HG03457 (cell line): ENCODE results near the gene ANO2.
"Not testable (repeated sequence)": the region's sequence is repeated elsewhere in the genome, so short reads cannot be mapped to it uniquely, and the experiment has no call there.

Experiments used
- ATAC-seq: cut with Tn5 transposase; IDR thresholded peaks from one replicate; pipeline ENCODE4 v1.9.1; 2021; ENCODE audit warnings: moderate number of reproducible peaks; ENCODE audit not compliant: unreplicated experiment

The ANO2 gene

GRCh38 chr12:5689773-5690172, 255.3 kb downstream of the ANO2 start:
- ATAC-seq, result no peak

DNA sequence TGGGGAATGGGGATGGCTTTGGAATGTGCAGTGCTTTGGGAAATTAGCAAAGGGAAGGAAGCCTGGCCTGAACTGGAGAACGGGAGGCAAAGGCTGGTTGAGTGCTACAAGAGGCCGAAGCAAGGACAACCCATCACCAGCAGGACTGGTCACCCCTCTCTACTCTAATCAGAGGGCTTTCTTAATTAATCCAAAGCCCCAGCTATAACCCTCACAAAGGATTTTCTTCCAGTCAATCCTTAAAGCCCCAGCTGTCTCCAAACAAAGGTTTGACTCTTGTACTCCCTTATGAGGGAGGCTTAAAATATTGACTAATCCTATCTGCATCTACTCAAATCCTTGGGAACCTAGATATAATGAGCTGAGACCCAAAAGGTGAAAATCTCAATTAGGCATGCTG, 256.8 kb downstream of the ANO2 start:
- ATAC-seq, result no peak

- no peak for ATAC-seq
Measured at GRCh38 chr12:5685935-5686334, 259.1 kb downstream of the ANO2 start.

- no peak for ATAC-seq
Measured at GRCh38 chr12:5684989-5685388, 260.1 kb downstream of the ANO2 start.

- no peak for ATAC-seq
Measured at GRCh38 chr12:5682581-5682980, 262.5 kb downstream of the ANO2 start.

- no peak for ATAC-seq
Measured at GRCh38 chr12:5678176-5678575, 266.9 kb downstream of the ANO2 start.

GRCh38 chr12:5669624-5670023, 275.4 kb downstream of the ANO2 start:
- ATAC-seq, result not testable (repeated sequence)

GRCh38 chr12:5665615-5666014, 279.4 kb downstream of the ANO2 start:
- ATAC-seq, result no peak

DNA sequence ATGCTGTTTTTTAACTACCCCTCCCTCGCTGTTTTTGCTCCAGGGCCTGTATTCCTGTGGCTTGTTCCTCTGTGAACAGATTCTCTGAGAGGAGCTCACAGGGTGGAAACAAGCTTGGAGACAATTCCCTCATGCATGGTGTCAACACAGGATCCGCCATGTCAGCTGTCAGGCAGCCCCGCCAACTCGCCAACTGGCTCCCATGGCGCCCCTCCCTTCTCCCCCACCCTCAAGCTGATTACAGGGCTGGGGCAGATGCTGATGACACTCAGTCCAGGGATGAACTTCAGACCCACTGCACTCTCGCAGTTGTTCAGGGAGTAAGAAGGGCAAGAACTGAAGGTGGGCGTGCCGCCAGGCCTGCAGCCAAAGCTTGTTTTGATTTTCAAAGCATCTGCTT, 283.2 kb downstream of the ANO2 start:
- ATAC-seq, result no peak

DNA sequence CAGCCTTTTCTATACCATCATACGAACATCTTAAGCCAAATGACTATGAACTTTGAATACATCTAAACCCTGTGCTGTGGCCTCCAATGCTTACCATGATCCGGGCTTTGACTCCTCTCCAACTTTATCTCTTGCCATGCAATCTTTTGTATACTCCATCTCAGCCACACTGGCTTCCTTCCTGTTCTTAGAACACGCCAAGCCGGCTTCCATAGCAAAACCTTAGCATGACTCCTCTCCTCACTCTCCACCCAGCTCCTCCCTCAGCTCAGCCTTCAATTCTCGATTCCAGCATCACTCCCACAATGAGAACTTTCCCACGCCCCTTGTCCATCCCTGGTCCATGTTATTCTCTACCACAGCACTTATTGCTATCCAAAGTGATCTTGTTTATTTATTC, 284.8 kb downstream of the ANO2 start:
- no peak for ATAC-seq

DNA sequence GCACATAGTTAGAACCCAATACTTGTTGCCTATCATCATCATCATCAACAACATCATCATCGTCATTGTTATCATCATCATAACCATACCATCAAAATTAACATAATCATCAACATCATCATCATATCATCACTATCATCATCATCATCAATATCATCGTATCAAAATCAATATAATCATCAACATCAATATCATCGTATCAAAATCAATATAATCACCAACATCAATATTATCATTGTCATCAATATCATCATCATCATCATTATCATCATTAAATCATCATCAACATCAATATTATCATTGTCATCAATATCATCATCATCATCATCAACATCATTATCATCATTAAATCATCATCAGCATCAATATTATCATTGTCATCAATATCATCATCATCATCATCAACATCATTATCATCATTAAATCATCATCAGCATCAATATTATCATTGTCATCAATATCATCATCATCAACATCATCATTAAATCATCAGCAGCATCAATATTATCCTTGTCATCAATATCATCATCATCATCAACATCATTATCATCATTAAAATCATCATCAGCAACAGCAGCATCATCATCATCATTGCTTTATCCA, 286.6 kb downstream of the ANO2 start:
- not testable (repeated sequence) for ATAC-seq

- no peak for ATAC-seq
Measured at GRCh38 chr12:5656836-5657235, 288.2 kb downstream of the ANO2 start.

DNA sequence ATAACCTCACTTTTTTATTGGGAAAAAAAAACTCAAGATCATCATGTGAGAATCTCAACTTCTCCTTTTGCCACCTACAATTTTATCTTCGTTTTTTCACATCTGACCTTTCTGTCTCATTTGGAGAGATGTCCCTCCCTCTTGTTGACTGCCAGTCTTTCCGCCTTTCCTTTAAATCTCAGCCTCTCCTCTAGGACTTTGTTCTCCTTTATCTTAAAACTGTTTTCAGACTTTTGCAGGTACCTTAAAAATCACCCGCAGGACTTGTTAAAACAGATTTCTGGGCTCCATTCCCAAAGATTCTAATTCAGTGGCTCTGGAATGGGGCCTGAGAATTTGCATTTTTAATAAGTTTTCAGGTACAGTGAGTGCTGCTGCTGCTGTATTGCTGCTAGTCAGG, 289.9 kb downstream of the ANO2 start:
- ATAC-seq, result no peak

DNA sequence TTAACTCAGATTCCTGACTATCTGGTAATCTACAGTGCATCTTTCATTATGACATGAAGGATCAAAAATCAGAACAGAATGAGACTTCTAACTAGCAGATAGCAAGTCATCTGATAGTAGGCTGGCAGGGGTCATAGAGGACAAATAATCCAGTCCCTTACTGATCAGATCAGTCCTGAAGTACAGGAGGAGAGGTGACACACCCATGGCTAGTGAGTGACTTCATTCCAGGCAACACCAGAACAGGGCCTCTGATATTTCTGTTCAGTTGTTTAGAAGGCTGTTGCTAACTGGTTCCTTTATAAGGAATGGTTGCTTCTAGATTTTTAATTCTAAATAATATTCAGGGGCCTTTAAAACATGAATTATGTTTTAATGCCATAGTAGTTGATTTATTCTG, 291.0 kb downstream of the ANO2 start:
- no peak for ATAC-seq

DNA sequence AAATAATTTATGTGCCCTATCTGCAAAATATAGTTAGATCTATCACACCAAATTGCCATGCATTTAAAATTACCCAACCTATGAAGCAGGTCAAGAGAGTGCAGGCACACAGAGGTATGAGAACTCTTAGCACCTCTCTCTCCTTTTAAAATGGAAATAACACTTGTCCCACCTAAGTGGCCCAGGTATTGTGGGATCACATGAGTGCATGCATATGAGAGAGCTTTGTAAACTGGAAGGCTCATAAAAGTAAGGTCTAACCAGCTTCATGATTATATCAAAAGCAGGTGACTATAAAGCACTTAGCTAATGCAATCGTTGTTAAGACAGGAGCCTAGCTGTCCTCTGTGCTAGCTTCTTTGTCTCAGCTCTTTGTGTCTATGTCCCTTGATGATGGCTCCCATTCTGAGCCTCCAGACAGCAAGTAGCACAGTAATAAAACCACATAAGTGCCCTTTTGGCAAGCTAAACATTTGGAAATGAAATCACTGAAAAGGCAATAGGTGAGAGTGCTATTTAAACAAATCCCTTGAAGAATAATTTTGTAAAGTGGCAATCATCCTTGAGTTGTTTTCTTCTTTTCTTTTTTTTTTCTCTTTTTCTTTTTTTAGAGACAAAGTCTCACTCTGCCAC, 294.1 kb downstream of the ANO2 start:
- ATAC-seq, result no peak

GRCh38 chr12:5650281-5650680, 294.8 kb downstream of the ANO2 start:
- no peak for ATAC-seq

- ATAC-seq, result no peak
Measured at GRCh38 chr12:5648692-5649359, 296.2 kb downstream of the ANO2 start.

DNA sequence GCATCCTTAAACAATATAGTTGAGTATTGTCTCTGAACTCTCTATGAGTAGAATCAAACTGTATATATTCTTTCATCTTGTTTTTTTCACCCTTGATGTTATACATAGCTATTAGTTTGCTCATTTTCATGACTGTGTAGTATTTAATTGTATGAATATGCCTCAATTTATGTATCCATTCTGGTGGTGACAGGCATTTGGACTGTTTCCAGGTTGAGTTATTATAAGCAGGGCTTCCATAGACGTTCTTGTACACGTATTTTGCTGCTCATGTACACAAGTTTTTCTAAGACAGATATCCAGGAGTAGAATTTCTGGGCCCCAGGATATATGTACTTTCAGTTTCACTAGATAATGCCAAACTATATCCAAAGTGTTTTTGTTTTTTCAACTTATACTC, 301.8 kb downstream of the ANO2 start:
- no peak for ATAC-seq

- ATAC-seq, result no peak
Measured at GRCh38 chr12:5637698-5638097, 307.4 kb downstream of the ANO2 start.

DNA sequence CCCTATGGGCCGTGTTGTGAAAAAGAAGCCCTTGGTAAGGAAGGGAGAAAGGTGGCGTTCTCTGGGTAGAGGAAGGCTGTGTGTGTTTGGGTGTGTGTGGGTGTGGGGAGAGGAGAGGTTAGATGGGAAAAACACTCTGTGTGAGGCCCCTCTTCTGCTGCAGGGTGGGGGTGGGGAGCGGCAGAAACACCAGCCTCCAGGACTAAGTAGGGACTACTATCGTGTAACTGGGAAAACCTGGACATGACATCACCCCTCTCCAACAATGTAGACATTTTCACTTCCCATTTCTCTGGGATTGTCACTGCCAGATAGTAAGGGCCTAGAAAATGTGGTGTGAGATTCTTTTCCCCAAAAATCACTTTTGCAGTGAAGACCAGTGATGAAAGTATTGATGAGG, 308.2 kb downstream of the ANO2 start:
- ATAC-seq, result no peak

DNA sequence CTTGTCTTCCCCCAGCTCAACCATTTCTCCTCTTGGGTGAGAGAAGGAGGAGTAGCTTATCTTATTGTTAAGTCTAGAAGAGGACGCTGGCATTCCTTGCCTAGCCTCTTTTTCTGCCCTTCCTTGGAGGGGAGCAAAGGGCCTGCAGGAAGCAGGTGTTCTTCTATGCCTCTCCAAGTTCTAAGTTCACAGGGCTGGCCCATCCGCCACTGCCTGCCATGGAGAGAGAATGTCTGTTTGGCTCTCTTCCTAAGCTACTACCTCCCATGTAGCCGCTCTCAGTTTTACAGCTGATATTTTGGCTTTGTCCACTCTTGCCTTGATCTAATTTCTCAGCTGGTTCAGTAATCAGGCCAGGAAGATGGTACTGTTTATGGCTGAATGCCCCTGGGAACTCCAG, 312.0 kb downstream of the ANO2 start:
- ATAC-seq, result no peak

- no peak for ATAC-seq
Measured at GRCh38 chr12:5632453-5632852, 312.6 kb downstream of the ANO2 start.

DNA sequence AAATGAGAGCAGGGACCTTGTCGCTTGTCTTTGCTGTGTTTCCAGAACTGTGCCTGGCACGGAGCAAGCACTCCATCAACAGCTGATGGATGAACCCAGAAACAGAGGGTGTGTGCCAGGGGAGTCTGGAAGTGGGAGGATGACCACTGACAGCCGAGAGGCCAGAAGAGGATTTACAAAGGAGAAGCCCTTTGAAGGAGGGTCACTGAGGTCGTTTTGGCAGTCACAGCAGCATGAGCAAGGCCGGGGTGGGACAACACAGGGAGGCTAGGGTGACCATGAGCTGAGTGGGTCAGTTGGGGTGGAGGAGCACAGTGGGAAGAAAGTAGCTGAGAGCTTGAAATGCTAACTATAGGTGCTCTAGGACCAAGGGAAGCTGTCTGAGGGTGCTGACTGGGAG, 313.6 kb downstream of the ANO2 start:
- ATAC-seq, result no peak
